HG02938 (cell line): Measurements from ENCODE around the gene CORO7.

Experiments
- ATAC-seq: cut with Tn5 transposase; IDR thresholded peaks from one replicate; pipeline ENCODE4 v1.9.1; 2021; ENCODE audit warnings: mild to moderate bottlenecking, moderate library complexity; ENCODE audit not compliant: unreplicated experiment

Gene CORO7

GRCh38 chr16:4416200-4417032 lies at the start of gene CORO7:
Gene CORO7 (minus strand): TSS chr16:4416596. CDS start chr16:4416518, 78 bp downstream.
- ATAC-seq = peak; percentile 45

- no peak for ATAC-seq
Observed at GRCh38 chr16:4463522-4464163, 47.2 kb upstream of the CORO7 start.

GRCh38 chr16:4461250-4462085 lies 45.1 kb upstream of the CORO7 start:
- no peak for ATAC-seq

- no peak for ATAC-seq
Observed at GRCh38 chr16:4460936-4461249, 44.5 kb upstream of the CORO7 start.

- ATAC-seq = no peak
Observed at GRCh38 chr16:4455951-4456350, 39.6 kb upstream of the CORO7 start.

- no peak for ATAC-seq
Observed at GRCh38 chr16:4455081-4455480, 38.7 kb upstream of the CORO7 start.

GRCh38 chr16:4454623-4455022 lies 38.2 kb upstream of the CORO7 start:
- ATAC-seq = no peak

- no peak for ATAC-seq
Observed at GRCh38 chr16:4452674-4453073, 36.3 kb upstream of the CORO7 start.

GRCh38 chr16:4450931-4451519 lies 34.6 kb upstream of the CORO7 start:
- ATAC-seq = no peak

- no peak for ATAC-seq
Observed at GRCh38 chr16:4450430-4450829, 34.0 kb upstream of the CORO7 start.

- ATAC-seq = no peak
Observed at GRCh38 chr16:4443986-4444385, 27.6 kb upstream of the CORO7 start.

- ATAC-seq = no peak
Observed at GRCh38 chr16:4443271-4443670, 26.9 kb upstream of the CORO7 start.

GRCh38 chr16:4442371-4442770 lies 26.0 kb upstream of the CORO7 start:
- no peak for ATAC-seq

- no peak for ATAC-seq
Observed at GRCh38 chr16:4437366-4437765, 21.0 kb upstream of the CORO7 start.

GRCh38 chr16:4435337-4436067 lies 19.1 kb upstream of the CORO7 start:
- no peak for ATAC-seq

GRCh38 chr16:4433914-4434787 lies 17.8 kb upstream of the CORO7 start:
- ATAC-seq = no peak

- ATAC-seq = no peak
Observed at GRCh38 chr16:4433228-4433627, 16.8 kb upstream of the CORO7 start.

GRCh38 chr16:4431023-4431422 lies 14.6 kb upstream of the CORO7 start:
- no peak for ATAC-seq

GRCh38 chr16:4428500-4428899 lies 12.1 kb upstream of the CORO7 start:
- ATAC-seq = no peak
